B cell (primary cell): Measurements from ENCODE around the gene TIAM2. TPM values are rescaled to one million over a fixed set of nuclear protein-coding genes. Genes with fewer than 3 reads are reported as not detected.

Experiments
- ATAC-seq: fragments of 200-7000 bp; cut with Tn5 transposase; one replicate; pipeline ENCODE4 v1.10.0; 2021; ENCODE audit warnings: low read depth, mild to moderate bottlenecking, moderate number of reproducible peaks, moderate library complexity
- CTCF ChIA-PET: fragments of 350-600 bp; sonication (Branson Sonifier 250); formaldehyde crosslinking; loops from one replicate; lab custom pipeline; 2021; ENCODE audit warnings: antibody characterized with exemption, inconsistent platforms; lab: Charles Lee
- POLR2A ChIA-PET: fragments of 350-600 bp; sonication (Branson Sonifier 250); formaldehyde crosslinking; loops from one replicate; lab custom pipeline; 2021; ENCODE audit warnings: antibody characterized with exemption; lab: Charles Lee
- DNase-seq: peaks from one replicate; pipeline ENCODE4 v3.0.0; 2013
- H2AFZ ChIP-seq: 2 replicates; pipeline ENCODE4 v1.6.1; 2012; ENCODE audit warnings: mild to moderate bottlenecking, low read depth, low read length; ENCODE audit not compliant: insufficient read depth, poor library complexity, severe bottlenecking
- H3K27ac ChIP-seq, 2 donors: 1 replicate in 1 of 2; 2 replicates in 1 of 2; pipeline ENCODE4 v1.5.1; 2012 to 2013; ENCODE audit warnings: low read length in 2 of 2, mild to moderate bottlenecking in 2 of 2, moderate library complexity in 1 of 2
- H3K27me3 ChIP-seq, 4 experiments: fragments of 200-600 bp in 1 of 4; sonication (generic) in 1 of 4; replicated peaks in 1 of 4; 1 replicate in 2 of 4; 2 replicates in 2 of 4; pipeline versions ENCODE4 v1.6.1 to v1.7.0; 2013 to 2016; ENCODE audit warnings: low read length in 3 of 4, mild to moderate bottlenecking in 2 of 4, mixed read lengths in 1 of 4, moderate library complexity in 1 of 4; ENCODE audit not compliant: insufficient read depth in 4 of 4, control insufficient read depth in 3 of 4; ENCODE audit errors: control extremely low read depth in 1 of 4
- H3K36me3 ChIP-seq, 2 experiments: replicated peaks in 1 of 2; 1 replicate in 1 of 2; 2 replicates in 1 of 2; pipeline versions ENCODE4 v1.6.1 to v1.7.1; 2013; ENCODE audit warnings: low read length in 1 of 2; ENCODE audit not compliant: insufficient read depth in 2 of 2, control insufficient read depth in 1 of 2; ENCODE audit errors: control extremely low read depth in 1 of 2, extremely low read depth in 1 of 2
- H3K4me1 ChIP-seq, 2 donors: fragments of 200-600 bp in 1 of 2; sonication (generic) in 1 of 2; 1 replicate in 1 of 2; 2 replicates in 1 of 2; pipeline versions ENCODE4 v1.5.1 to v1.6.1; 2013 to 2017; ENCODE audit warnings: low read length in 2 of 2; ENCODE audit not compliant: control insufficient read depth in 2 of 2, insufficient read depth in 2 of 2
- H3K4me2 ChIP-seq: replicated peaks from 2 replicates; pipeline ENCODE3; 2012; ENCODE audit warnings: mild to moderate bottlenecking, low read depth, low read length; ENCODE audit not compliant: poor library complexity, severe bottlenecking
- H3K4me3 ChIP-seq, 5 experiments: fragments of 200-600 bp in 1 of 5; sonication (generic) in 1 of 5; 1 replicate in 3 of 5; 2 replicates in 2 of 5; pipeline versions ENCODE4 v1.5.1 to v1.7.0; 2011 to 2016; ENCODE audit warnings: low read length in 4 of 5, mild to moderate bottlenecking in 4 of 5, low read depth in 2 of 5, control low read depth in 1 of 5, moderate library complexity in 1 of 5; ENCODE audit not compliant: insufficient read depth in 1 of 5; ENCODE audit errors: control extremely low read depth in 1 of 5, extremely low read depth in 1 of 5
- H3K79me2 ChIP-seq: fragments of 200-600 bp; sonication (generic); one replicate; pipeline ENCODE4 v1.6.0; 2016; ENCODE audit warnings: low read length; ENCODE audit not compliant: control insufficient read depth, insufficient read depth
- H3K9ac ChIP-seq: fragments of 200-600 bp; sonication (generic); 2 replicates; pipeline ENCODE4 v1.6.1; 2017; ENCODE audit warnings: mild to moderate bottlenecking, low read length, moderate library complexity
- H3K9me3 ChIP-seq, 3 donors: one replicate each; pipeline versions ENCODE4 v1.6.1 to v1.7.1; 2013; ENCODE audit warnings: low read length in 2 of 3; ENCODE audit not compliant: control insufficient read depth in 2 of 3, insufficient read depth in 1 of 3; ENCODE audit errors: control extremely low read depth in 1 of 3
- H4K20me1 ChIP-seq: 2 replicates; pipeline ENCODE4 v1.6.0; 2012; ENCODE audit warnings: mild to moderate bottlenecking, low read length; ENCODE audit not compliant: insufficient read depth, control insufficient read depth, poor library complexity, severe bottlenecking
- H3K27ac Mint-ChIP-seq: one replicate; pipeline ENCODE4 v1.8.0; 2021; ENCODE audit warnings: mixed read lengths
- H3K27me3 Mint-ChIP-seq: one replicate; pipeline ENCODE4 v1.8.0; 2021; ENCODE audit warnings: mixed read lengths
- H3K4me1 Mint-ChIP-seq: one replicate; pipeline ENCODE4 v1.8.0; 2021; ENCODE audit warnings: mixed read lengths
- H3K4me3 Mint-ChIP-seq: one replicate; pipeline ENCODE4 v1.8.0; 2021; ENCODE audit warnings: mixed read lengths
- H3K9me3 Mint-ChIP-seq: one replicate; pipeline ENCODE4 v1.8.0; 2022; ENCODE audit warnings: mixed read lengths; ENCODE audit not compliant: insufficient read depth
- EZH2 ChIP-seq: IDR thresholded peaks from 2 replicates; pipeline ENCODE4 v1.6.1; 2012; ENCODE audit warnings: borderline replicate concordance, low read depth, mild to moderate bottlenecking, moderate library complexity, low read length; ENCODE audit not compliant: insufficient read depth, poor library complexity, severe bottlenecking
- WGBS: methylation state at CpG from one replicate; pipeline ENCODE4 v1.1.5; 2013; ENCODE audit warnings: missing lambda C conversion rate; ENCODE audit not compliant: insufficient coverage; 5-methylcytosine and 5-hydroxymethylcytosine counted together
- intact Hi-C: fragments of 100-400 bp; cut with micrococcal nuclease; formaldehyde crosslinking; loops from one replicate; pipeline ENCODE4 v1.10.0; 2022
- polyA plus RNA-seq: library from polyadenylated mRNA; depleted of rRNA; stranded (reverse); fragments of >200 nt; gene quantifications from 2 replicates; pipeline ENCODE4 v1.2.3, GENCODE V29; 2012
- total RNA-seq, 2 donors: library from RNA; stranded (reverse); fragments of 120-200 nt in 1 of 2; gene quantifications; 1 replicate in 1 of 2; 2 replicates in 1 of 2; pipeline versions ENCODE4 v1.2.3 to v1.2.4, GENCODE V29; 2013 to 2022
- TF ChIP-seq, protein P1 (sequence below): fragments of 200-600 bp; IDR thresholded peaks from one replicate; pipeline ENCODE4 v1.8.0; 2022; ENCODE audit warnings: antibody characterized with exemption, mild to moderate bottlenecking

The TIAM2 gene
- total and polyA plus RNA-seq, 2 donors (not counting 1 experiment from before 2014, with no cell fraction given), result 13.1 to 18.8 TPM

DNA sequence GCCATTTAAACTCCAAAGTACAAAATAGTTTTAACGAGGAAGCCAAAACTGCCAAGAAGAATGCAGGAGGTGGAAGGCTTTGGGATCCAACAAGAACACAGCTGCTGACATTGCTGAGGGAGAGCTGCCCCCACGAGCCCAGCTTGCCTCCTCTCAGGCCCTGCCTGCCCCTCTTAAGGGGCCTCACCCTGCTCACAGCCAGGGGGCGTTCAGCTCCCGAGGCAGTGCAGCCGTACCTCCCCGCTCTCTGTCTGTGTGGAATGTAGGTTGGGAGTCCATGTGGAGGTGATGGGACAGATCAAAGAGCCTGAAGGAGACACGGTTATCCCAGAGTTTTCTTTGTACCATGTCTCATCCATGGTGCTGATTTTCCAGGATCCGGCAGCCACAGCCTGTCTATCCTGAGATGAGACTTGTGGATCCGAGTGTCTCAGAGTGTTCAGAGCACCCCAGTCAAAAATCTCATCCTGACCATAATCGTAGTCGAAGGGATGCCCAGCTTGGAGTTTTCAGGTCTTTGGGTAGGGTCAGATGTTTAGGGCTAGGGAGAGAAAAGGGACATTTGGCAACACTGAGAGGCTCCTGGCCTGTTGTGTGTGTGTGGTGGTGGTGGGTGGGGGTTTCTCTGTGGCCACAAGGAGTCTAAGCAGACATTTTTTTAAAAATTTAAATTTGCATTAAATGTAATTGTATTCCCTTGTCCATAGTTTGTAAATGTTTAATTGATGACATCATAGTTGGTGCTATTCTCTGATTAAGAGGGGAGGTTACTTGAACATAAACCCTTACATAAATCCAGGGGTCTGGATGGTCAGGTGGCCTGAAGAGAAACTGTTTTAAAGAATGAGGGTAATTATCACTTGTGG lies 157.3 kb downstream of the TIAM2 start:
- TF ChIP-seq EZH2, result no peak
- TF ChIP-seq, protein P1, sequence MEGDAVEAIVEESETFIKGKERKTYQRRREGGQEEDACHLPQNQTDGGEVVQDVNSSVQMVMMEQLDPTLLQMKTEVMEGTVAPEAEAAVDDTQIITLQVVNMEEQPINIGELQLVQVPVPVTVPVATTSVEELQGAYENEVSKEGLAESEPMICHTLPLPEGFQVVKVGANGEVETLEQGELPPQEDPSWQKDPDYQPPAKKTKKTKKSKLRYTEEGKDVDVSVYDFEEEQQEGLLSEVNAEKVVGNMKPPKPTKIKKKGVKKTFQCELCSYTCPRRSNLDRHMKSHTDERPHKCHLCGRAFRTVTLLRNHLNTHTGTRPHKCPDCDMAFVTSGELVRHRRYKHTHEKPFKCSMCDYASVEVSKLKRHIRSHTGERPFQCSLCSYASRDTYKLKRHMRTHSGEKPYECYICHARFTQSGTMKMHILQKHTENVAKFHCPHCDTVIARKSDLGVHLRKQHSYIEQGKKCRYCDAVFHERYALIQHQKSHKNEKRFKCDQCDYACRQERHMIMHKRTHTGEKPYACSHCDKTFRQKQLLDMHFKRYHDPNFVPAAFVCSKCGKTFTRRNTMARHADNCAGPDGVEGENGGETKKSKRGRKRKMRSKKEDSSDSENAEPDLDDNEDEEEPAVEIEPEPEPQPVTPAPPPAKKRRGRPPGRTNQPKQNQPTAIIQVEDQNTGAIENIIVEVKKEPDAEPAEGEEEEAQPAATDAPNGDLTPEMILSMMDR, result no peak
- no peaks in the 10 kb centered on the region for H3K4me1 ChIP-seq
- no peak overlapping the region for H3K4me2 ChIP-seq
- H3K27ac Mint-ChIP-seq, result no peak overlapping the region
- ATAC-seq, result no peak
- H3K4me3 ChIP-seq, result no peak overlapping the region
- 88% methylated on average over 7 of the region's 11 CpGs for WGBS
- no peaks in the 10 kb centered on the region for H3K27me3 Mint-ChIP-seq
- POLR2A ChIA-PET, result no interaction called here
- no peaks in the 10 kb centered on the region for H3K9me3 Mint-ChIP-seq
- CTCF ChIA-PET, result interaction anchor here (2.0 kb wide), 1 partner anchor 224 kb away, joined by 6 read pairs; no protein-coding TSS in a partner anchor
- no peaks in the 10 kb centered on the region for H3K79me2 ChIP-seq
- H4K20me1 ChIP-seq, result no peaks in the 10 kb centered on the region
- no peak for DNase-seq
- no peaks in the 10 kb centered on the region for H3K4me1 Mint-ChIP-seq
- no peaks in the 10 kb centered on the region for H3K27me3 ChIP-seq
- H3K4me3 Mint-ChIP-seq, result no peak overlapping the region
- H3K27ac ChIP-seq, result no peak overlapping the region
- H3K9ac ChIP-seq, result no peak overlapping the region
- no peaks in the 10 kb centered on the region for H3K36me3 ChIP-seq
- no peaks in the 10 kb centered on the region for H3K9me3 ChIP-seq
- no peak overlapping the region for H2AFZ ChIP-seq
- intact Hi-C loops, result no loop called here
